ENCODE measurements around the gene TRPC1. TPM values are rescaled to one million over a fixed set of nuclear protein-coding genes. Genes with fewer than 3 reads are reported as not detected.

TRPC1 gene
- total RNA-seq (2022; extraction: Qiagen RNA extraction) = 5.3 to 8.6 TPM (median 7.0 TPM) in 5 replicates

GRCh38 chr3:142723968-142724681 lies at the start of gene TRPC1:
TRPC1 (plus strand) TSS chr3:142724034; CDS start chr3:142724560, 526 bp downstream.

Other genes starting within 250 kb of the TRPC1 start
- 10.2 to 11.8 TPM (median 11.2 TPM) in 5 replicates for gene ATR, start 145.3 kb upstream of the TRPC1 start, total RNA-seq (2022; extraction: Qiagen RNA extraction)
- gene PLS1, start 127.6 kb upstream of the TRPC1 start, total RNA-seq (2022; extraction: Qiagen RNA extraction) = 8.4 to 11.1 TPM (median 9.6 TPM) in 5 replicates
- 21.6 to 31.6 TPM (median 24.2 TPM) in 5 replicates for gene PCOLCE2, start 165.0 kb downstream of the TRPC1 start, total RNA-seq (2022; extraction: Qiagen RNA extraction)
- gene PAQR9, start 239.6 kb downstream of the TRPC1 start, total RNA-seq (2022; extraction: Qiagen RNA extraction) = 1.7 to 2.4 TPM (median 1.8 TPM) in 5 replicates

Data from A549 treated with AZD2906 at 1 μM for 4 hours (cell line).